GM23248 (cell line): ENCODE measurements around the gene PRRX1.

ENCODE experiments used
- EZH2 ChIP-seq: fragments of 200-600 bp; sonication (generic); IDR thresholded peaks from 2 replicates; pipeline ENCODE4 v1.6.1; 2018; ENCODE audit warnings: antibody characterized with exemption, mild to moderate bottlenecking; ENCODE audit not compliant: insufficient read depth, poor library complexity, severe bottlenecking
- EZH2phosphoT487 ChIP-seq: fragments of 200-600 bp; sonication (generic); IDR thresholded peaks from 2 replicates; pipeline ENCODE4 v1.6.1; 2018; ENCODE audit warnings: antibody characterized with exemption, moderate library complexity, mild to moderate bottlenecking, low read depth; ENCODE audit not compliant: insufficient read depth

DNA sequence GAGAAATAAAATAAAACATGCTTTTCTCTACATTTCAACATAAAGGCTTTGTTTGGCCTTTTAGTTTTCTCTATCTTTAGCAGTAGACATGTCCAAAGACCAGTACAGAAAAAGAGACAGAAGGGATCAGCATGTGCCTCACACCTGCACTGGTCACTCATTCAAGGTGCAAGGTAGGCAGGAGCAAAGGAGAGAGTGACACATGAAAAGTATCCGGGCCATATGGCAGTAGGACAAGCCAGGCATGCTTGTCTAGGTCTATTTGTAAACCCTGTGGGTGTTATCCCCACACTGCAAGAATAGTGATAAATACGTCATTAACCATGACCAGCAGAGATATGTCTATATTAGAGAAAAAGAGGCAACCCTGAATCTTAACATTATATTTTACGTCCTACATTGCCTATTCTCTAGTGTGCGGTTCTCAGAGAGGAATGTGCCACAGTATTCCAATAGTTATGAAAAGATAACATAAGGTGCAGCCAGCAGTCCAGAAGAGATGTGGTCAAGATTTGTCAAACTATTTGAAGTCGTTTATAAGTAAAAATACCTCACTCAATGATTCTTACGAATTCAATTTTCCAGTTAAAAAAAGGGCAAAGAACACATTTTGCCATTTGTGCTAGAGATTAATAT is 32.1 kb downstream of the PRRX1 start:
- TF ChIP-seq EZH2: no peak
- no peak for TF ChIP-seq EZH2phosphoT487
